Fibroblast of skin of left quadriceps (primary cell): ENCODE data around the gene KLK4.
"Not testable (repeated sequence)": the region's sequence is repeated elsewhere in the genome, so short reads cannot be mapped to it uniquely, and the experiment has no call there.

Source experiments
- DNase-seq, 2 experiments: peaks; one replicate each; pipeline ENCODE4 v3.0.0-alpha.2; 2013; ENCODE audit warnings: low read depth in 2 of 2

Gene KLK4

GRCh38 chr19:50912727-50913716 is 1.8 kb upstream of the KLK4 start:
- DNase-seq = no peak

- no peak for DNase-seq
These were observed 956 bp upstream of the KLK4 start for GRCh38 chr19:50912102-50912599.

- DNase-seq = no peak
These were observed 473 bp downstream of the KLK4 start for GRCh38 chr19:50910722-50911121.

GRCh38 chr19:50909240-50910070 is 1.7 kb downstream of the KLK4 start:
- no peak for DNase-seq

- DNase-seq = no peak
These were observed 2.9 kb downstream of the KLK4 start for GRCh38 chr19:50908336-50908735.

GRCh38 chr19:50906217-50906616 is 5.0 kb downstream of the KLK4 start:
- no peak for DNase-seq

- no peak for DNase-seq
These were observed 8.6 kb downstream of the KLK4 start for GRCh38 chr19:50902640-50903039.

- no peak for DNase-seq
These were observed 11.6 kb downstream of the KLK4 start for GRCh38 chr19:50899569-50899968.

GRCh38 chr19:50898018-50898417 is 13.2 kb downstream of the KLK4 start:
- no peak for DNase-seq

- no peak for DNase-seq
These were observed 13.6 kb downstream of the KLK4 start for GRCh38 chr19:50897612-50898011.

- no peak for DNase-seq
These were observed 14.0 kb downstream of the KLK4 start for GRCh38 chr19:50897191-50897607.

GRCh38 chr19:50896591-50897190 is 14.5 kb downstream of the KLK4 start:
- no peak for DNase-seq

GRCh38 chr19:50896089-50896590 is 15.1 kb downstream of the KLK4 start:
- DNase-seq = not testable (repeated sequence)

- no peak for DNase-seq
These were observed 16.5 kb downstream of the KLK4 start for GRCh38 chr19:50894478-50895356.

- DNase-seq = no peak
These were observed 18.0 kb downstream of the KLK4 start for GRCh38 chr19:50893047-50893736.

GRCh38 chr19:50891253-50891625 is 20.0 kb downstream of the KLK4 start:
- no peak for DNase-seq

- DNase-seq = no peak
These were observed 20.6 kb downstream of the KLK4 start for GRCh38 chr19:50890422-50891252.

- DNase-seq = no peak
These were observed 21.6 kb downstream of the KLK4 start for GRCh38 chr19:50889638-50890037.

- no peak for DNase-seq
These were observed 29.0 kb downstream of the KLK4 start for GRCh38 chr19:50882188-50882587.
